ENCODE results near the gene MRPS6.

Gene MRPS6

DNA sequence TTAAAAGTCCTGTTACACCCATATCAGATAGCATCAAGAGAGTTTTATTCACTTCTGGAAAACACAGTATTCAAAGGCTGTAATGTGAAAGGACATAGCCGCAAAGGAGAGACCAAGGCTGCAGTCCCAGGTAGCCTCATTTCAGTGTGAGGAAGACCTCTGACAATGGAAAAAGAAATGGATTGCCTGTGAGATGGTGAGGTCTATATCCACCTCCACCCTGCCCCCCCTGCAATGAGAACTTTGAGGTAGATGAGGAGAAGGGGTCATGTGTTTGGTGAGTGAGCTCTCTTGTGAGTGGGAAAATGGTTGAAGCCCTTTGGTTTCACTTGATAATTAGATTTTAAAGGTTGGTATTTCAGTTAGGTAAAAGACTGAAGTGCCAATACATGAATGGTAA lies 3.5 kb downstream of the MRPS6 start:
- DNase-seq (ENCODE audit: insufficient read length, low spot score) (no peak), FAIRE-seq (peak; percentile 20)
- TF ChIP-seq POLR2A (IDR thresholded peaks at IDR 0.05; ENCODE audit: low read depth, low read length) (no peak), TAF1 (IDR thresholded peaks at IDR 0.05; ENCODE audit: low read depth, low read length) (no peak), POLR2AphosphoS5 (IDR thresholded peaks at IDR 0.05; ENCODE audit: low read depth, low read length) (no peak), SPI1 (IDR thresholded peaks at IDR 0.05; ENCODE audit: low read depth, low read length) (no peak), POU2F2 (IDR thresholded peaks at IDR 0.05; ENCODE audit: low read depth, low read length) (no peak), PAX5 (IDR thresholded peaks at IDR 0.05; ENCODE audit: insufficient read depth, low read length, severe bottlenecking) (no peak)

DNA sequence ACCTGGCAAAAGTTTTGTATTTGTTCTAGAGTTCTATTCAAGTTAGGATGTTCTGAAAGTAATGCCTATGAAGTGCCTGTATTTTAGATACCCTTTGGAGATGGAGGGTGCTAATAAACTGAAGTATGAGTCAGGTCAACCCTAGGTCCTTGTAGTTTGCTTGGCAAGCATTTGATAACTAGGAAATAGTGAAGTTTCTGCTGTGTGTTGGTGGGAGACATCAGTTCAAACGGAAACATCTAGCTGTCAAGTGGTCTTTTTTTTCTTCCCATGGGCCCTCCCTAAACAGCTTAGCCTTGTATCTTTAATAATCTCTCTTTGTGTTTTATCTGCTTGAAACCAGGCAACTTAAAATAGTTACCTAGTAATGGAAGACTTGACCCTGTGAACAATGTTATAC lies 4.5 kb downstream of the MRPS6 start:
- TF ChIP-seq SPI1 (IDR thresholded peaks at IDR 0.05; ENCODE audit: low read depth, low read length), result no peak
- no peak for TF ChIP-seq POLR2A (IDR thresholded peaks at IDR 0.05; ENCODE audit: low read depth, low read length)
- peak; percentile 9 for FAIRE-seq
- no peak for DNase-seq (ENCODE audit: insufficient read length, low spot score)

DNA sequence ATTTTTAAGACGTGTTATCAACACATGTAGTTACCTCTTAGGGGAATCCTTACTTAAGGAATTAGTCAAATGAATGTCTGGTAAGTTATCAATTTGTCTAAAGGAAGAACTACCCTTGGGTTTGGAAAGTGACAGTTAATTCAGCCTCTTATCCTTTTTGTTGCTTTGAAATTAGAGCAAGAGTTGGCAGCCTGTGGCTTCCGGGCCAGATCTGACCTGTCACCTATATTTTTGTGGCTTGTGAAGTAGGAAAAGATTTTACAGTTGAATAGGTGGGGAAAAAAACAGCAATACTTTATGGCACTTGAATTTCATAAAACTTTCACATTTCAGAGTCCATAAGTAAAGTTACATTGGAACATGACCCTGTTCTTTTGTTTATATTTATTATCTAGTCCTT lies 5.5 kb downstream of the MRPS6 start:
- FAIRE-seq (no peak), DNase-seq (ENCODE audit: insufficient read length, low spot score) (no peak)
- TF ChIP-seq POU2F2 (IDR thresholded peaks at IDR 0.05; ENCODE audit: low read depth, low read length), result no peak
- TF ChIP-seq PAX5 (IDR thresholded peaks at IDR 0.05; ENCODE audit: insufficient read depth, low read length, severe bottlenecking), result no peak
- no peak for TF ChIP-seq TAF1 (IDR thresholded peaks at IDR 0.05; ENCODE audit: low read depth, low read length)
- TF ChIP-seq POLR2A (IDR thresholded peaks at IDR 0.05; ENCODE audit: low read depth, low read length), result no peak
- TF ChIP-seq POLR2AphosphoS5 (IDR thresholded peaks at IDR 0.05; ENCODE audit: low read depth, low read length), result no peak
- no peak for TF ChIP-seq SPI1 (IDR thresholded peaks at IDR 0.05; ENCODE audit: low read depth, low read length)

DNA sequence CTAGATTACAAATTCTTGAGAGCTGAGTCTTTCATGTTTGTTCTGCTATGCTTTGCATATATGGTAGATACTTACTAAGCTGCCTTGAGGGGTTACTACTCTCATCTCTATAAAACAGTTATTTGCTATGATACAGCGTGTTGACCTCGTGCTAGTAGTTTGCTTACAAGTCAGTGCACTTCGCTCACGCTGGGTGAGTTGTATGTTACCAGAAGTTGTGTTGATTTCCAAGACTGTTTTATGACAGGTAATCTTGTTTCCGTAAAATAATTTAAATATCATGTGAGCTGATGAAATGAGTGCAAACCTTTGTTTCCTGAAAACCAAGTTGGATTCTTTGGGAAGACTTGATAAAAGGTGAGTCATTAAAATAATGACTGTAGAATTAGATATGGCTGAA lies 7.3 kb downstream of the MRPS6 start:
- no peak for TF ChIP-seq PAX5 (IDR thresholded peaks at IDR 0.05; ENCODE audit: insufficient read depth, low read length, severe bottlenecking)
- TF ChIP-seq POLR2AphosphoS5 (IDR thresholded peaks at IDR 0.05; ENCODE audit: low read depth, low read length), result no peak
- no peak for TF ChIP-seq TAF1 (IDR thresholded peaks at IDR 0.05; ENCODE audit: low read depth, low read length)
- no peak for TF ChIP-seq SPI1 (IDR thresholded peaks at IDR 0.05; ENCODE audit: low read depth, low read length)
- TF ChIP-seq POLR2A (IDR thresholded peaks at IDR 0.05; ENCODE audit: low read depth, low read length), result no peak
- TF ChIP-seq POU2F2 (IDR thresholded peaks at IDR 0.05; ENCODE audit: low read depth, low read length), result no peak
- FAIRE-seq (no peak), DNase-seq (ENCODE audit: insufficient read length, low spot score) (no peak)

DNA sequence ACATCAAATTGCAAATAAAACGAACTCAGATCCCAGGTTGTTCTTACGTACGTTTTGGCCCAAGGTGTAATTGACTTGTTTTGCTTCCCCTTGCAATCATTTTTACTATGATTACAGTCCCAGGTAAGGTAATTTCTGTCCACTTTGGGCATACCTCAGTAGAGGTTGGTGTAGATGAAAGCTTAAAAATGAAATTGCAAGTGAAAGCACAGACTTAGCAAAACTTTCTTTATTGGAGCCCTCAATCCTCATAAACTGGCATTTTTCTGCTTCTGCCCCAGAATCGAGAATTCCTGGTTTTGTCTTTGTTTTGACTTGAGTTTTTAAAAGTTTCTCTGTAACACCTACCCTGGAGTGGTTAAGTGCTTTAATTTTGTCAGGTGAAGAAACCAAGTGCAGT lies 9.4 kb downstream of the MRPS6 start:
- TF ChIP-seq POU2F2 (IDR thresholded peaks at IDR 0.05; ENCODE audit: low read depth, low read length) (no peak), SPI1 (IDR thresholded peaks at IDR 0.05; ENCODE audit: low read depth, low read length) (no peak), TAF1 (IDR thresholded peaks at IDR 0.05; ENCODE audit: low read depth, low read length) (no peak), PAX5 (IDR thresholded peaks at IDR 0.05; ENCODE audit: insufficient read depth, low read length, severe bottlenecking) (no peak), POLR2A (IDR thresholded peaks at IDR 0.05; ENCODE audit: low read depth, low read length) (no peak), POLR2AphosphoS5 (IDR thresholded peaks at IDR 0.05; ENCODE audit: low read depth, low read length) (no peak)
- FAIRE-seq, result no peak
- DNase-seq (ENCODE audit: insufficient read length, low spot score), result no peak

DNA sequence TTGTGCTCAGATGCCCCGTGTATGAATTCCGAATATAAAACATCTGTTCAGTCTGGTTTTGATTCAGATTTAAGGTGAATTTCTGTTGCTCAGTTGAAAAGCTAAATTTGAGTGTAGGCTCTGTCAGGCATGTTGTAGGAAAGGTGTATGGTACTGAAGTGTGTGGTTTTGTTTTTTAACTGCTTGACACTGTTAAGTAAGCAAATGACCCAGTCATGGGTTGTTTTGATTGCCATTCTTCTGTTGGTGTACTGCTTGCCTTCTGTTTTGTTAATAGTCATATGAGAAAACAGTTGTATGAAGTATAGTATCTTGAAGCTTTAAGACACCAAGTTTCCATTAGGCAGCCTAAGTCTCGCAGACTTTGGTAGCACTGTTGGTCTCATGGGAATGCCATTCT lies 10.0 kb downstream of the MRPS6 start:
- FAIRE-seq (no peak), DNase-seq (ENCODE audit: insufficient read length, low spot score) (no peak)
- TF ChIP-seq TAF1 (IDR thresholded peaks at IDR 0.05; ENCODE audit: low read depth, low read length) (no peak), SPI1 (IDR thresholded peaks at IDR 0.05; ENCODE audit: low read depth, low read length) (no peak), POU2F2 (IDR thresholded peaks at IDR 0.05; ENCODE audit: low read depth, low read length) (no peak), PAX5 (IDR thresholded peaks at IDR 0.05; ENCODE audit: insufficient read depth, low read length, severe bottlenecking) (no peak), POLR2AphosphoS5 (IDR thresholded peaks at IDR 0.05; ENCODE audit: low read depth, low read length) (no peak), POLR2A (IDR thresholded peaks at IDR 0.05; ENCODE audit: low read depth, low read length) (no peak)

- no peak for FAIRE-seq
- DNase-seq (ENCODE audit: insufficient read length, low spot score), result no peak
- TF ChIP-seq TAF1 (IDR thresholded peaks at IDR 0.05; ENCODE audit: low read depth, low read length) (no peak), PAX5 (IDR thresholded peaks at IDR 0.05; ENCODE audit: insufficient read depth, low read length, severe bottlenecking) (no peak), POLR2AphosphoS5 (IDR thresholded peaks at IDR 0.05; ENCODE audit: low read depth, low read length) (no peak), SPI1 (IDR thresholded peaks at IDR 0.05; ENCODE audit: low read depth, low read length) (no peak), POU2F2 (IDR thresholded peaks at IDR 0.05; ENCODE audit: low read depth, low read length) (no peak), POLR2A (IDR thresholded peaks at IDR 0.05; ENCODE audit: low read depth, low read length) (no peak)
Observed at GRCh38 chr21:34085129-34085528, 11.8 kb downstream of the MRPS6 start.

- no peak for TF ChIP-seq POLR2AphosphoS5 (IDR thresholded peaks at IDR 0.05; ENCODE audit: low read depth, low read length)
- no peak for TF ChIP-seq POU2F2 (IDR thresholded peaks at IDR 0.05; ENCODE audit: low read depth, low read length)
- TF ChIP-seq SPI1 (IDR thresholded peaks at IDR 0.05; ENCODE audit: low read depth, low read length), result no peak
- TF ChIP-seq POLR2A (IDR thresholded peaks at IDR 0.05; ENCODE audit: low read depth, low read length), result no peak
- no peak for TF ChIP-seq TAF1 (IDR thresholded peaks at IDR 0.05; ENCODE audit: low read depth, low read length)
- TF ChIP-seq PAX5 (IDR thresholded peaks at IDR 0.05; ENCODE audit: insufficient read depth, low read length, severe bottlenecking), result no peak
- FAIRE-seq (peak; percentile 83), DNase-seq (ENCODE audit: insufficient read length, low spot score) (no peak)
Observed at GRCh38 chr21:34086887-34087306, 13.5 kb downstream of the MRPS6 start.

DNA sequence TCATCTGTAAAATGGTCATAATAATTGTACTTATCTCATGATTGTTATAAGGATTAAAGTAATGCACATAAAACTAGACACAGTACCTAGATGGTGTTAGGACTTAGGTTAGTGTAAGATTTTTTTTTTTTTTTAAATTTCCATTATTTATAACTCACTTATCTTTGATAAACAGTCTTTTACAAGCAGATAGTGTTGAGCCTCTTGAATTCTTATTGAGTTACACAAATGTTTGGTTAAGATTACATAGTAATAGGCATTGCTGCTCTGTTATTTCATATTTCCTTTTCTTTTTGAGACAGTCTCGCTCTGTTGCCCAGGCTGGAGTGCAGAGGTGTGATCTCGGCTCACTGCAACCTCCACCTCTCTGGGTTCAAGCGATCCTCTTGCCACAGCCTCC lies 15.4 kb downstream of the MRPS6 start:
- TF ChIP-seq POLR2AphosphoS5 (IDR thresholded peaks at IDR 0.05; ENCODE audit: low read depth, low read length) (no peak), SPI1 (IDR thresholded peaks at IDR 0.05; ENCODE audit: low read depth, low read length) (no peak), TAF1 (IDR thresholded peaks at IDR 0.05; ENCODE audit: low read depth, low read length) (no peak), POLR2A (IDR thresholded peaks at IDR 0.05; ENCODE audit: low read depth, low read length) (no peak), POU2F2 (IDR thresholded peaks at IDR 0.05; ENCODE audit: low read depth, low read length) (no peak)
- FAIRE-seq, result no peak
- no peak for DNase-seq (ENCODE audit: insufficient read length, low spot score)

GRCh38 chr21:34091032-34091431 lies 17.7 kb downstream of the MRPS6 start:
- TF ChIP-seq PAX5 (IDR thresholded peaks at IDR 0.05; ENCODE audit: insufficient read depth, low read length, severe bottlenecking) (no peak), TAF1 (IDR thresholded peaks at IDR 0.05; ENCODE audit: low read depth, low read length) (no peak)
- DNase-seq (ENCODE audit: insufficient read length, low spot score) (no peak), FAIRE-seq (no peak)
